Subcutaneous adipose tissue (tissue), 4 donors: ENCODE results near the gene TSNAX. TPM values are rescaled to one million over a fixed set of nuclear protein-coding genes. Genes with fewer than 3 reads are reported as not detected.

Experiments
- CTCF ChIP-seq: fragments of 450-650 bp; IDR thresholded peaks from one replicate; pipeline ENCODE4 v1.5.1; 2016; ENCODE audit warnings: low read depth, mild to moderate bottlenecking, control low read depth, antibody characterized with exemption, moderate library complexity
- total RNA-seq, 4 donors: library from RNA; depleted of rRNA; stranded (reverse); fragments of >200 nt; gene quantifications; one replicate each; pipeline ENCODE4 v1.1.0, GENCODE V29; 2016

TSNAX gene
- total RNA-seq, 4 donors from 2014 or later = 26.8 to 41.0 (median 35.3) TPM

GRCh38 chr1:231508497-231508896 lies 20.0 kb upstream of the TSNAX start:
- no peak for TF ChIP-seq CTCF

DNA sequence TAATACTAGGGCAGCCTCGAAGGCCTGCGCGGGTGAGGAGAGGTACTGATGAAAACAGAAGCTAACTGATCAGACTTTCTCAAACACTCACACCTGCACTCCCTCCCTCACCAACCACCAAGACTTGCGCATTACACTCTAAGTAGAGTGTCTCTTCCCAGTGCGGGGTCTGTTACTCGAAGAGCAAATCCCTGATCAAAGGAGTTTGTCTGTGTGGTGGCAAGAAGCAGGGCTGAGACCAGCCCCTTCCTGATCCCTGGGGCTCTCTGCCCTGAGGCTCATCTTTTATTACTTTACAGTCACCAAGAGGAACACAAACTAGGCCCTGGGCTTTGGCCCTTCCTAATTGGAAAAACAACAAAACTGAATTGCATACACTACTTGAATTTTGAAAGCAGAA lies 19.5 kb upstream of the TSNAX start:
- no peak for TF ChIP-seq CTCF

GRCh38 chr1:231512147-231512698 lies 16.2 kb upstream of the TSNAX start:
- no peak for TF ChIP-seq CTCF

GRCh38 chr1:231515748-231516147 lies 12.7 kb upstream of the TSNAX start:
- no peak for TF ChIP-seq CTCF

- TF ChIP-seq CTCF = no peak
Measured at GRCh38 chr1:231517076-231517475, 11.4 kb upstream of the TSNAX start.

GRCh38 chr1:231518485-231519034 lies 9.9 kb upstream of the TSNAX start:
- TF ChIP-seq CTCF = no peak

DNA sequence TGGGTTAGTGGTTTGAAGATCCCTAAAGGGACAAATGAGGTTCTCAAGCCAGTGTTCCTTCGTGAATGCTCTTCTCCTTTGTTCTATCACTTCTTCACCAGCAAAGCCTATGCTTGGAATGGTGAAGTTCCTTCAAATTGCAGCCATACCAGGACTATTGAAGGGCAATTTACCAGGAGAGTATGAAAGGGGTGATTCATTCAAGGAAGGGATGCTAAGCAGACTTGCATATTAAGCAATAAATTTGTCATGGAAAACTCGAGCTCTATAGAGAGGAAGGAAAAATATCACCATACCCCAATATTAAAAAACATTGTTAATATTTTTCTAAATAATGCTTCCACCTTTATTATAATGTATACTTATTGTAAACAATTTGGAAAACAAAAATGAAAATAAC lies 9.3 kb upstream of the TSNAX start:
- TF ChIP-seq CTCF = no peak
